ENCODE results near the gene SEMA6A. TPM values are rescaled to one million over a fixed set of nuclear protein-coding genes. Genes with fewer than 3 reads are reported as not detected.

The SEMA6A gene
- total RNA-seq, 4 donors from 2014 or later: 22.4 to 118 (median 48.7) TPM

DNA sequence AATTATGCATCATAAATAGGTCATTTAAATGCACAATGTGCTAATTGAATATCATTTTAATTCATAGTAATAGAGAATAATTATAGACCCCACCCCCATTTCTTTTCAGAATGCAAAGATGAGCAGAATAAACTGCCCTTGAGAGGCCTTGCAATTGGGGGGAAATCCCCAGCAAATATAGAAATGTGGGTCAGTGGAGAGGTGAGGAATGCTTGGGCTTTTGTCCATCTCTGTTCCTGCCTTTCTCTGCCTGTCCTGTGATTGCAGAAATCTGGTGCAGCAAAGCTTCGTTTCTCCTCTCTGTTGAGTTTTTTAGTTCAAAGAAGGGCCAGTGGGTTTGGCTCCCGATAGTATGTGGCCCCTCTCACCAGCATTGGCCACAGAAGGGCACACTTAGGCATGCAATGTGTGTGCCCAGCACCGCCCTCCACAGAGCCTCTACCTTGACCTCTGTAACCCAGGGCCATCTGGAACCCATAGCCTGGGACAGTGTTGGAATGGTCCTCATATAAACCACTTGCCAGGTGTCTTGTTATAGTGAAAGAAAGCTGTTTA, 164.2 kb downstream of the SEMA6A start:
- intact Hi-C loops (cut with DNase I; ENCODE audit: low total_unique reads): no loop called here
- Histone ChIP-seq H3K4me1 (peaks cover 0 to 6% of the 10 kb centered on the region in 2 donors), H3K27me3 (no peaks in the 10 kb centered on the region), H3K36me3 (no peaks in the 10 kb centered on the region), H3K9me3 (no peaks in the 10 kb centered on the region), H3K4me3 (no peak overlapping the region), H3K27ac (no peak overlapping the region)
- no peak for DNase-seq
- TF ChIP-seq, protein P1, sequence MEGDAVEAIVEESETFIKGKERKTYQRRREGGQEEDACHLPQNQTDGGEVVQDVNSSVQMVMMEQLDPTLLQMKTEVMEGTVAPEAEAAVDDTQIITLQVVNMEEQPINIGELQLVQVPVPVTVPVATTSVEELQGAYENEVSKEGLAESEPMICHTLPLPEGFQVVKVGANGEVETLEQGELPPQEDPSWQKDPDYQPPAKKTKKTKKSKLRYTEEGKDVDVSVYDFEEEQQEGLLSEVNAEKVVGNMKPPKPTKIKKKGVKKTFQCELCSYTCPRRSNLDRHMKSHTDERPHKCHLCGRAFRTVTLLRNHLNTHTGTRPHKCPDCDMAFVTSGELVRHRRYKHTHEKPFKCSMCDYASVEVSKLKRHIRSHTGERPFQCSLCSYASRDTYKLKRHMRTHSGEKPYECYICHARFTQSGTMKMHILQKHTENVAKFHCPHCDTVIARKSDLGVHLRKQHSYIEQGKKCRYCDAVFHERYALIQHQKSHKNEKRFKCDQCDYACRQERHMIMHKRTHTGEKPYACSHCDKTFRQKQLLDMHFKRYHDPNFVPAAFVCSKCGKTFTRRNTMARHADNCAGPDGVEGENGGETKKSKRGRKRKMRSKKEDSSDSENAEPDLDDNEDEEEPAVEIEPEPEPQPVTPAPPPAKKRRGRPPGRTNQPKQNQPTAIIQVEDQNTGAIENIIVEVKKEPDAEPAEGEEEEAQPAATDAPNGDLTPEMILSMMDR (IDR thresholded peaks at IDR 0.05): no peak
- TF ChIP-seq POLR2A (IDR thresholded peaks at IDR 0.05): no peak

- Histone ChIP-seq H3K9me3 (no peaks in the 10 kb centered on the region), H3K4me1 (peaks cover 0 to 6% of the 10 kb centered on the region in 2 donors), H3K36me3 (no peaks in the 10 kb centered on the region), H3K27me3 (no peaks in the 10 kb centered on the region), H3K4me3 (no peak overlapping the region), H3K27ac (no peak overlapping the region)
- TF ChIP-seq POLR2A (IDR thresholded peaks at IDR 0.05): no peak
- TF ChIP-seq, protein P1 (IDR thresholded peaks at IDR 0.05): no peak
- no peak for DNase-seq
- intact Hi-C loops (cut with DNase I; ENCODE audit: low total_unique reads): no loop called here
These were observed 164.9 kb downstream of the SEMA6A start for GRCh38 chr5:116409591-116410296.

DNA sequence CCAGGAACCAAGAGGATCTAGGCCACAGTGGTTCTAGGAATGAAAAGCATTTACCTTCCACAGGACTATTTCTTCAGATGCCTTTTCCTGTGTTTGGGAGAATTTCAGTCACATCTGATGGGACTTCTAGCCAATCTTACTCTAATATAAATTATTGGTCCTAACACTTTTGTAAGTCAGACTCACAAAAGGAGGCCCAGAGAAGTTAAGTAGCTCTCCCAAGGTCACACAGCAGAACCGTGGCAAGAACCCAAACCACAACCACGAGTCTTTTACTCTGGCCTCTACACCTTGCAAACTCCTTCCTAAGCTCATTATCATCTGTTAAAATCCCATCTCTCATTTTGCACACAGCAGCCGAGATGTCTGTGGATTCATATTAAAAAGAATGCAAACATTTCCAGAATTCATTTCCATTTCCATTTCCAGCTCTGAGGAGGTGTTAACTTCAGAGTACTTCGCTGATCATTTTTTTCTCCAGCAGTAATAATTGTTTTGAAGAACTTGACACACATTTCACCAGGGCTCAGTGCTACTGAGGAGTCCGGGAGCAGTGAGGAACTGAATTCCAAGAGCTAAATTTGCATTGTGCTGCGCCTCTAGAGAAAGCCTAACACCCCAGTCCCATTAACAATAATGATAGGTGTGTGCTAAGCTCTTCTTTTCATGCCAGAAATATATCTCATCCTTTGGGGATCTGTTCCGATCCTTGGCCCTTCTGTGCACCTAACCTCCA, 168.1 kb downstream of the SEMA6A start:
- H3K36me3 ChIP-seq: no peaks in the 10 kb centered on the region
- H3K27me3 ChIP-seq: no peaks in the 10 kb centered on the region
- intact Hi-C loops (cut with DNase I; ENCODE audit: low total_unique reads): no loop called here
- H3K4me1 ChIP-seq: peaks cover 0 to 6% of the 10 kb centered on the region in 2 donors
- H3K9me3 ChIP-seq: no peaks in the 10 kb centered on the region
- no peak overlapping the region for H3K4me3 ChIP-seq
- no peak for DNase-seq
- no peak for TF ChIP-seq POLR2A (IDR thresholded peaks at IDR 0.05)
- TF ChIP-seq, protein P1 (IDR thresholded peaks at IDR 0.05): no peak
- no peak overlapping the region for H3K27ac ChIP-seq

- H3K4me3 ChIP-seq: no peak overlapping the region
- intact Hi-C loops (cut with DNase I; ENCODE audit: low total_unique reads): no loop called here
- no peaks in the 10 kb centered on the region for H3K36me3 ChIP-seq
- DNase-seq: no peak
- no peaks in the 10 kb centered on the region for H3K27me3 ChIP-seq
- H3K27ac ChIP-seq: no peak overlapping the region
- H3K4me1 ChIP-seq: no peaks in the 10 kb centered on the region
- TF ChIP-seq, protein P1 (IDR thresholded peaks at IDR 0.05): no peak
- TF ChIP-seq POLR2A (IDR thresholded peaks at IDR 0.05): no peak
- H3K9me3 ChIP-seq: no peaks in the 10 kb centered on the region
These were observed 169.8 kb downstream of the SEMA6A start for GRCh38 chr5:116404792-116405191.

GRCh38 chr5:116404016-116404415, 170.6 kb downstream of the SEMA6A start:
- no peaks in the 10 kb centered on the region for H3K27me3 ChIP-seq
- no peaks in the 10 kb centered on the region for H3K36me3 ChIP-seq
- DNase-seq: no peak
- intact Hi-C loops (cut with DNase I; ENCODE audit: low total_unique reads): no loop called here
- no peak overlapping the region for H3K4me3 ChIP-seq
- no peak overlapping the region for H3K27ac ChIP-seq
- no peaks in the 10 kb centered on the region for H3K9me3 ChIP-seq
- H3K4me1 ChIP-seq: no peaks in the 10 kb centered on the region
- TF ChIP-seq, protein P1 (IDR thresholded peaks at IDR 0.05): no peak
- no peak for TF ChIP-seq POLR2A (IDR thresholded peaks at IDR 0.05)
